DND-41 (cell line): ENCODE results near the gene HTD2.

Experiments
- ATAC-seq: fragments of 200-7000 bp; cut with Tn5 transposase; 3 replicates; pipeline ENCODE4 v1.9.1; 2021; ENCODE audit warnings: low read depth; ENCODE audit not compliant: insufficient read depth
- DNase-seq: peaks from one replicate; pipeline ENCODE4 v3.0.0-alpha.2; 2020
- H2AFZ ChIP-seq: 2 replicates; pipeline ENCODE4 v1.6.0; 2012; ENCODE audit warnings: low read depth, low read length
- H3K27ac ChIP-seq: 2 replicates; pipeline ENCODE4 v1.5.1; 2012; ENCODE audit warnings: low read length, inconsistent platforms
- H3K27me3 ChIP-seq: fragments of 200-600 bp; sonication (generic); 2 replicates; pipeline ENCODE4 v1.6.0; 2012; ENCODE audit warnings: low read length, mild to moderate bottlenecking, inconsistent platforms; ENCODE audit not compliant: insufficient read depth, poor library complexity
- H3K36me3 ChIP-seq: 2 replicates; pipeline ENCODE4 v1.5.1; 2012; ENCODE audit warnings: low read length, inconsistent platforms; ENCODE audit not compliant: insufficient read depth
- H3K4me1 ChIP-seq: 2 replicates; pipeline ENCODE4 v1.5.1; 2012; ENCODE audit warnings: mild to moderate bottlenecking, low read length; ENCODE audit not compliant: insufficient read depth
- H3K4me2 ChIP-seq: 2 replicates; pipeline ENCODE4 v1.6.0; 2012; ENCODE audit warnings: mild to moderate bottlenecking, moderate library complexity, low read length, inconsistent platforms; ENCODE audit not compliant: insufficient read depth
- H3K4me3 ChIP-seq, 2 experiments: fragments of 200-600 bp in 1 of 2; shearing (Covaris generic) in 1 of 2; 2 replicates each; pipeline ENCODE4 v1.5.1; 2012 to 2016; ENCODE audit warnings: inconsistent platforms in 2 of 2, low read length in 2 of 2, mild to moderate bottlenecking in 2 of 2, low read depth in 1 of 2, moderate library complexity in 1 of 2
- H3K79me2 ChIP-seq: 2 replicates; pipeline ENCODE4 v1.6.0; 2012; ENCODE audit warnings: low read length, inconsistent platforms; ENCODE audit not compliant: insufficient read depth
- H3K9ac ChIP-seq: 2 replicates; pipeline ENCODE4 v1.6.0; 2012; ENCODE audit warnings: low read depth, mild to moderate bottlenecking, inconsistent platforms, low read length, moderate library complexity
- H3K9me3 ChIP-seq: 2 replicates; pipeline ENCODE4 v1.5.1; 2012; ENCODE audit warnings: low read length, moderate library complexity, mild to moderate bottlenecking, inconsistent platforms; ENCODE audit not compliant: insufficient read depth, severe bottlenecking
- H4K20me1 ChIP-seq: 2 replicates; pipeline ENCODE4 v1.6.0; 2012; ENCODE audit warnings: low read length; ENCODE audit not compliant: insufficient read depth
- EZH2 ChIP-seq: IDR thresholded peaks from 3 replicates; pipeline ENCODE4 v1.6.1; 2012; ENCODE audit warnings: borderline replicate concordance, low read depth, mild to moderate bottlenecking, moderate library complexity, low read length, inconsistent platforms; ENCODE audit not compliant: severe bottlenecking
- TF ChIP-seq, protein P1 (sequence below): IDR thresholded peaks from 2 replicates; pipeline ENCODE4 v1.5.1; 2012; ENCODE audit warnings: borderline replicate concordance, low read length, moderate library complexity, mild to moderate bottlenecking; ENCODE audit not compliant: poor library complexity, severe bottlenecking; ENCODE audit errors: extremely low read depth

The HTD2 gene

DNA sequence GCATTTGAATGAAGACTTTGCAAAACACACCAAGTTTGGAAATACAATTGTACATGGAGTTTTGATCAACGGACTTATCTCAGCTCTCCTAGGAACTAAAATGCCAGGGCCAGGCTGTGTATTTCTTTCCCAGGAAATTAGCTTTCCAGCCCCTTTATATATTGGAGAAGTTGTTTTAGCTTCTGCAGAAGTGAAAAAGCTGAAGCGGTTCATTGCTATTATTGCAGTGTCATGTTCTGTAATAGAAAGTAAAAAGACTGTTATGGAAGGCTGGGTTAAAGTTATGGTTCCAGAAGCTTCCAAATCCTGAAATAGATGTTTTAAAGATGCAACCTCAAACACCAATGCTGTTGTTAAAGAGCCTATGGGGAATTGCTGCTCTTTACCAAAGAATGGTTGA lies 11.5 kb downstream of the HTD2 start:
- Histone ChIP-seq H3K27me3 (no peaks in the 10 kb centered on the region), H3K4me2 (no peak overlapping the region), H3K79me2 (peaks cover 3% of the 10 kb centered on the region; the same call in 1 of the 2 replicates), H3K4me3 (no peak overlapping the region), H3K9me3 (no peaks in the 10 kb centered on the region), H4K20me1 (peaks cover 9% of the 10 kb centered on the region), H3K36me3 (peaks cover 74% of the 10 kb centered on the region), H2AFZ (no peak overlapping the region), H3K4me1 (no peaks in the 10 kb centered on the region), H3K27ac (no peak overlapping the region), H3K9ac (no peak overlapping the region)
- DNase-seq = no peak
- no peak for TF ChIP-seq EZH2
- TF ChIP-seq, protein P1, sequence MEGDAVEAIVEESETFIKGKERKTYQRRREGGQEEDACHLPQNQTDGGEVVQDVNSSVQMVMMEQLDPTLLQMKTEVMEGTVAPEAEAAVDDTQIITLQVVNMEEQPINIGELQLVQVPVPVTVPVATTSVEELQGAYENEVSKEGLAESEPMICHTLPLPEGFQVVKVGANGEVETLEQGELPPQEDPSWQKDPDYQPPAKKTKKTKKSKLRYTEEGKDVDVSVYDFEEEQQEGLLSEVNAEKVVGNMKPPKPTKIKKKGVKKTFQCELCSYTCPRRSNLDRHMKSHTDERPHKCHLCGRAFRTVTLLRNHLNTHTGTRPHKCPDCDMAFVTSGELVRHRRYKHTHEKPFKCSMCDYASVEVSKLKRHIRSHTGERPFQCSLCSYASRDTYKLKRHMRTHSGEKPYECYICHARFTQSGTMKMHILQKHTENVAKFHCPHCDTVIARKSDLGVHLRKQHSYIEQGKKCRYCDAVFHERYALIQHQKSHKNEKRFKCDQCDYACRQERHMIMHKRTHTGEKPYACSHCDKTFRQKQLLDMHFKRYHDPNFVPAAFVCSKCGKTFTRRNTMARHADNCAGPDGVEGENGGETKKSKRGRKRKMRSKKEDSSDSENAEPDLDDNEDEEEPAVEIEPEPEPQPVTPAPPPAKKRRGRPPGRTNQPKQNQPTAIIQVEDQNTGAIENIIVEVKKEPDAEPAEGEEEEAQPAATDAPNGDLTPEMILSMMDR = no peak
- ATAC-seq = no peak

DNA sequence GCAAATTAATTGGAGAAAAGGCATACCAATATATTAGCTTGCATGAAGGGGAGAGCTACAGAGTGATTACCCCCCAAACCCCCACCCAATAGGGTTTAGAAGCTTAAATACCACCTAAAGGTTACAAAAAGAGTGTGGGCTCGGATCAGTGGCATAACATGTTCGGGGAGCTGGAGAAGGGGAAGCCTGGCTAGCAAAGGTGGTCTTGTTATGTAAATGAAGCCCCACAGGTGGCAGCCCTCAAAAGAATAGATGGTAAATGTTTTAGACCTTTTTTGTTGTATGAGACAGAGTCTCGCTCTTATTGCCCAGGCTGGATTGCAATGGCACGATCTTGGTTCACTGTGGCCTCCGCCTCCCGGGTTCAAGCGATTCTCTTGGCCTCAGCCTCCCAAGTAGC lies 15.5 kb downstream of the HTD2 start:
- no peaks in the 10 kb centered on the region for H3K79me2 ChIP-seq
- no peaks in the 10 kb centered on the region for H3K9me3 ChIP-seq
- no peak overlapping the region for H3K27ac ChIP-seq
- H3K36me3 ChIP-seq = peaks cover 38% of the 10 kb centered on the region
- TF ChIP-seq, protein P1 = no peak
- TF ChIP-seq EZH2 = no peak
- peaks cover 4% of the 10 kb centered on the region; the same call in 1 of the 2 replicates for H4K20me1 ChIP-seq
- H3K4me3 ChIP-seq = no peak overlapping the region
- no peaks in the 10 kb centered on the region for H3K4me1 ChIP-seq
- no peak overlapping the region for H3K9ac ChIP-seq
- H3K4me2 ChIP-seq = no peak overlapping the region
- ATAC-seq (no peak), DNase-seq (no peak)
- no peaks in the 10 kb centered on the region for H3K27me3 ChIP-seq
- no peak overlapping the region for H2AFZ ChIP-seq

DNA sequence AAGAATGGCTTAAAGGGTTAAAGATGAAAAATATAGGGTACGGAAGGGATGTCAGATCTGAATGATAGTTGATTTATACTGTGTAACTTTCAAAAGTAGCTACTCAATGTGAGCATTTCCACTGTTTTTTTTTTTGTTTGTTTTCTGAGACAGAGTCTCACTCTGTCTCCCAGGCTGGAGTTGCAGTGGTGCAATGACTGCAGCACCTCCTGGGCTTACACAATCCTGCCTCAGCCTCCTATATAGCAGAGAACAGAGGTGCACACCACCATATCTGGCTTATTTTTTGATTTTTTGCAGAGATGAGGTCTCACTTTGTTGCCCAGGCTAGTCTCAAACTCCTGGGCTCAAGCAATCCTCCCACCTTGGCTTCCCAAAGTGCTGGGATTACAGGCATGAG lies 16.5 kb downstream of the HTD2 start:
- Histone ChIP-seq H3K4me3 (no peak overlapping the region), H3K4me2 (no peak overlapping the region), H3K4me1 (no peaks in the 10 kb centered on the region), H3K27me3 (no peaks in the 10 kb centered on the region), H3K27ac (no peak overlapping the region), H3K9me3 (no peaks in the 10 kb centered on the region), H3K79me2 (no peaks in the 10 kb centered on the region), H3K9ac (no peak overlapping the region), H2AFZ (no peak overlapping the region), H4K20me1 (no peaks in the 10 kb centered on the region), H3K36me3 (peaks cover 28% of the 10 kb centered on the region)
- DNase-seq (no peak), ATAC-seq (no peak)
- TF ChIP-seq, protein P1 = no peak
- no peak for TF ChIP-seq EZH2
